ENCODE data around the gene EXO5. TPM values are rescaled to one million over a fixed set of nuclear protein-coding genes. Genes with fewer than 3 reads are reported as not detected.
A peak's percentile ranks its signal among the peaks of the same experiment; 100 is the strongest.

Gene EXO5
- total and polyA plus RNA-seq, 2 of the 13 experiments (the other 11 are each of a cell fraction or from before 2014, with no cell fraction given): 9.9 to 20.5 TPM

DNA sequence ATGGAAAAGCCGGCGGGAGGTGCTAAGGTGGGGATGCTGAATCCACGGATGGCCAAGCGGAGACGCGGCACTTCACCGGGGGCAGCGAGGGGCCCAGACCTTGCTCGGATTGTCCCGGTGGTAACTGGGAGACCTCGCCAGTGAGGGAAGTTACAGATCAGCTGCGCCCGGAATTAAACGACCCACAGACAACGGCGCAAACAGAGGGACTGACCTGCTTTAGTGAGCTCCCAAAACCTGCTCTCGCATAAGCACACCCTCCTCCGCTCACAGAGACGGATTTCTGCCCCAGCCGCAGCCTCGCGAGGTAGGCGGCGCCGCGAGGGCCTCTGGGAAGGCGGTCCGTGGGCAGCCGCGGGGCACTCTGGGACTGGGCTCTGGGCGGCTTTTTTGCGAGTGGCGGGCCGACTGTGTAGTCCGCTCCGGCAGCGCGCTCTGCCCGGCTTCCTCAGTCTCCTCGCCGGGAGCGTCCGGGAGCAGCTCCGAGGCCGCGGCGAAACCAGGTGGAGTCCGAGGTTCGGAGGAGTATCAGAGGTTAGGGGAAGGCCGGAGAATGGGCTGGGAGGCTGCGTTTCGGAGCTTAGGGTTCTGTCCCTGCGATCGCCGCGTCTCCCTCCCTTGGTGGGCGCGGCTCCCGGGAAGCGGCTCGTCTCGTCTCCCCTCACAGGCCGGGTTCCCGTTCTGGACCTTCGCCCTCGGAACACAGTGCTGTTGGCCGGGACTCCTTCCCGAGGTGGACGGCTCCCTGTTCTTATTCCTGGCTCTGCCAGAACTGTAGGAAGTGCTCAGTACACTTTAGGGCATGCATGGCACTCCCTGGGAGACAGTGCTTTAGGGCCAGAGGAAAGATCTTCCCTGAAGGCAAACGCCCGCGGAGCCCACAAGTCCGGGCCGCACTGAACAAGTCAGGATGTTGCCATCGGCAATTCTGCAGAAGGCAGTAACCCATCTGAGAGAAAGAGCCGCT, at the start of gene EXO5 (continued):
- TF ChIP-seq, protein P1, sequence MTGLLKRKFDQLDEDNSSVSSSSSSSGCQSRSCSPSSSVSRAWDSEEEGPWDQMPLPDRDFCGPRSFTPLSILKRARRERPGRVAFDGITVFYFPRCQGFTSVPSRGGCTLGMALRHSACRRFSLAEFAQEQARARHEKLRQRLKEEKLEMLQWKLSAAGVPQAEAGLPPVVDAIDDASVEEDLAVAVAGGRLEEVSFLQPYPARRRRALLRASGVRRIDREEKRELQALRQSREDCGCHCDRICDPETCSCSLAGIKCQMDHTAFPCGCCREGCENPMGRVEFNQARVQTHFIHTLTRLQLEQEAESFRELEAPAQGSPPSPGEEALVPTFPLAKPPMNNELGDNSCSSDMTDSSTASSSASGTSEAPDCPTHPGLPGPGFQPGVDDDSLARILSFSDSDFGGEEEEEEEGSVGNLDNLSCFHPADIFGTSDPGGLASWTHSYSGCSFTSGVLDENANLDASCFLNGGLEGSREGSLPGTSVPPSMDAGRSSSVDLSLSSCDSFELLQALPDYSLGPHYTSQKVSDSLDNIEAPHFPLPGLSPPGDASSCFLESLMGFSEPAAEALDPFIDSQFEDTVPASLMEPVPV (CRISPR knock-in tag; IDR thresholded peaks at IDR 0.05): no peak; the same call in 1 of the 2 replicates
- peak; percentile 47; the same call in 1 of the 2 replicates for TF ChIP-seq ZNF431 (CRISPR knock-in tag; IDR thresholded peaks at IDR 0.05; ENCODE audit: borderline replicate concordance, low read depth)
- TF ChIP-seq SRSF4 (IDR thresholded peaks at IDR 0.05; ENCODE audit: low read depth, low read length, poor library complexity, severe bottlenecking): no peak
- TF ChIP-seq, protein P2, sequence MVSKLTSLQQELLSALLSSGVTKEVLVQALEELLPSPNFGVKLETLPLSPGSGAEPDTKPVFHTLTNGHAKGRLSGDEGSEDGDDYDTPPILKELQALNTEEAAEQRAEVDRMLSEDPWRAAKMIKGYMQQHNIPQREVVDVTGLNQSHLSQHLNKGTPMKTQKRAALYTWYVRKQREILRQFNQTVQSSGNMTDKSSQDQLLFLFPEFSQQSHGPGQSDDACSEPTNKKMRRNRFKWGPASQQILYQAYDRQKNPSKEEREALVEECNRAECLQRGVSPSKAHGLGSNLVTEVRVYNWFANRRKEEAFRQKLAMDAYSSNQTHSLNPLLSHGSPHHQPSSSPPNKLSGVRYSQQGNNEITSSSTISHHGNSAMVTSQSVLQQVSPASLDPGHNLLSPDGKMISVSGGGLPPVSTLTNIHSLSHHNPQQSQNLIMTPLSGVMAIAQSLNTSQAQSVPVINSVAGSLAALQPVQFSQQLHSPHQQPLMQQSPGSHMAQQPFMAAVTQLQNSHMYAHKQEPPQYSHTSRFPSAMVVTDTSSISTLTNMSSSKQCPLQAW (CRISPR knock-in tag; IDR thresholded peaks at IDR 0.05): peak; percentile 81
- peak; percentile 86; the same call in 1 of the 2 replicates for TF ChIP-seq ZNF790 (CRISPR knock-in tag; IDR thresholded peaks at IDR 0.05; ENCODE audit: borderline replicate concordance)
- TF ChIP-seq ZNF3 (CRISPR knock-in tag; IDR thresholded peaks at IDR 0.05): no peak
- TF ChIP-seq BCL6 (CRISPR knock-in tag; IDR thresholded peaks at IDR 0.05): no peak
- TF ChIP-seq ZBTB25 (CRISPR knock-in tag; IDR thresholded peaks at IDR 0.05): peak; percentile 49; the same call in 1 of the 2 replicates
- TF ChIP-seq ZBTB21 (CRISPR knock-in tag; IDR thresholded peaks at IDR 0.05): no peak
- no peak; the same call in 1 of the 2 replicates for TF ChIP-seq ZNF296 (CRISPR knock-in tag; conservative IDR thresholded peaks at IDR 0.05)
- peak; percentile 65; the same call in 1 of the 2 replicates for TF ChIP-seq ZNF788 (CRISPR knock-in tag; IDR thresholded peaks at IDR 0.05; ENCODE audit: borderline replicate concordance)
- peak; percentile 70 for TF ChIP-seq SP4 (CRISPR knock-in tag; IDR thresholded peaks at IDR 0.05)
- no peak; the same call in 1 of the 2 replicates for TF ChIP-seq REL (CRISPR knock-in tag; conservative IDR thresholded peaks at IDR 0.05)
- no peak for TF ChIP-seq KDM5A (IDR thresholded peaks at IDR 0.05; ENCODE audit: borderline replicate concordance, low read length)
- TF ChIP-seq ZNF878 (CRISPR knock-in tag; IDR thresholded peaks at IDR 0.05): no peak
- TF ChIP-seq CREBL2 (CRISPR knock-in tag; IDR thresholded peaks at IDR 0.05; ENCODE audit: borderline replicate concordance): 0 out of 2 replicates have a peak, but pooled peaks have one; percentile 55
- 0 out of 2 replicates have a peak, but pooled peaks have one; percentile 41 for TF ChIP-seq THAP8 (CRISPR knock-in tag; IDR thresholded peaks at IDR 0.05; ENCODE audit: borderline replicate concordance)
- TF ChIP-seq ZNF136 (CRISPR knock-in tag; IDR thresholded peaks at IDR 0.05; ENCODE audit: low read depth): peak; percentile 71; the same call in 1 of the 2 replicates
- TF ChIP-seq, protein P3, sequence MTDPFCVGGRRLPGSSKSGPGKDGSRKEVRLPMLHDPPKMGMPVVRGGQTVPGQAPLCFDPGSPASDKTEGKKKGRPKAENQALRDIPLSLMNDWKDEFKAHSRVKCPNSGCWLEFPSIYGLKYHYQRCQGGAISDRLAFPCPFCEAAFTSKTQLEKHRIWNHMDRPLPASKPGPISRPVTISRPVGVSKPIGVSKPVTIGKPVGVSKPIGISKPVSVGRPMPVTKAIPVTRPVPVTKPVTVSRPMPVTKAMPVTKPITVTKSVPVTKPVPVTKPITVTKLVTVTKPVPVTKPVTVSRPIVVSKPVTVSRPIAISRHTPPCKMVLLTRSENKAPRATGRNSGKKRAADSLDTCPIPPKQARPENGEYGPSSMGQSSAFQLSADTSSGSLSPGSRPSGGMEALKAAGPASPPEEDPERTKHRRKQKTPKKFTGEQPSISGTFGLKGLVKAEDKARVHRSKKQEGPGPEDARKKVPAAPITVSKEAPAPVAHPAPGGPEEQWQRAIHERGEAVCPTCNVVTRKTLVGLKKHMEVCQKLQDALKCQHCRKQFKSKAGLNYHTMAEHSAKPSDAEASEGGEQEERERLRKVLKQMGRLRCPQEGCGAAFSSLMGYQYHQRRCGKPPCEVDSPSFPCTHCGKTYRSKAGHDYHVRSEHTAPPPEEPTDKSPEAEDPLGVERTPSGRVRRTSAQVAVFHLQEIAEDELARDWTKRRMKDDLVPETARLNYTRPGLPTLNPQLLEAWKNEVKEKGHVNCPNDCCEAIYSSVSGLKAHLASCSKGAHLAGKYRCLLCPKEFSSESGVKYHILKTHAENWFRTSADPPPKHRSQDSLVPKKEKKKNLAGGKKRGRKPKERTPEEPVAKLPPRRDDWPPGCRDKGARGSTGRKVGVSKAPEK (CRISPR knock-in tag; IDR thresholded peaks at IDR 0.05; ENCODE audit: borderline replicate concordance): no peak
